Peyer's patch (tissue), 4 donors: ENCODE measurements around the gene CCND2. TPM values are rescaled to one million over a fixed set of nuclear protein-coding genes. Genes with fewer than 3 reads are reported as not detected.

Experiments used
- DNase-seq, 3 donors: peaks; one replicate each; pipeline ENCODE4 v3.0.0-alpha.2; 2017 to 2019
- H3K27ac ChIP-seq, 4 donors: fragments of 200-600 bp; sonication (generic); one replicate each; pipeline ENCODE4 v1.5.1; 2016 to 2019
- H3K27me3 ChIP-seq, 2 donors: fragments of 200-600 bp; sonication (generic); one replicate each; pipeline ENCODE4 v1.5.1; 2019
- H3K36me3 ChIP-seq, 3 donors: fragments of 200-600 bp; sonication (generic); one replicate each; pipeline ENCODE4 v1.5.1; 2016 to 2019
- H3K4me1 ChIP-seq, 4 donors: fragments of 200-600 bp; sonication (generic); one replicate each; pipeline ENCODE4 v1.5.1; 2016 to 2019
- H3K4me3 ChIP-seq, 4 donors: fragments of 200-600 bp; sonication (generic); 1 replicate in 3 of 4; 2 replicates in 1 of 4; pipeline ENCODE4 v1.5.1; 2016 to 2019; ENCODE audit warnings: mild to moderate bottlenecking in 1 of 4
- H3K9me3 ChIP-seq, 4 donors: fragments of 200-600 bp; sonication (generic); one replicate each; pipeline ENCODE4 v1.5.1; 2016 to 2019; ENCODE audit warnings: mild to moderate bottlenecking in 1 of 4
- POLR2A ChIP-seq, 2 donors: fragments of 450-650 bp; IDR thresholded peaks; one replicate each; pipeline ENCODE4 v1.5.1; 2017; ENCODE audit warnings: antibody characterized with exemption in 2 of 2, mild to moderate bottlenecking in 2 of 2, moderate library complexity in 2 of 2
- total RNA-seq, 4 donors: library from RNA; depleted of rRNA; stranded (reverse); fragments of >200 nt; gene quantifications; one replicate each; pipeline ENCODE4 v1.1.0, GENCODE V29; 2016
- TF ChIP-seq, protein P1 (sequence below), 6 experiments: fragments of 450-650 bp in 4 of 6; fragments of 200-600 bp in 2 of 6; sonication (generic) in 1 of 6; IDR thresholded peaks; one replicate each; pipeline ENCODE4 v1.5.1; 2017 to 2019; ENCODE audit warnings: antibody characterized with exemption in 6 of 6, mild to moderate bottlenecking in 3 of 6, moderate library complexity in 1 of 6

CCND2 gene
- total RNA-seq, 4 donors from 2014 or later = 72.0 to 162 (median 97.6) TPM

GRCh38 chr12:4272424-4273272 is 914 bp upstream of the CCND2 start:
- Histone ChIP-seq H3K4me3 (peak overlapping the region; percentile 55 to 89 (median 74)), H3K9me3 (no peaks in the 10 kb centered on the region), H3K27me3 (no peaks in the 10 kb centered on the region), H3K36me3 (no peaks in the 10 kb centered on the region), H3K4me1 (peaks cover 0 to 51% (median 8%) of the 10 kb centered on the region in 4 donors), H3K27ac (peak overlapping the region; percentile 89 to 96 (median 94))
- TF ChIP-seq POLR2A (IDR thresholded peaks at IDR 0.05) = peak in 1 of 2 donors; percentile 39
- TF ChIP-seq, protein P1, sequence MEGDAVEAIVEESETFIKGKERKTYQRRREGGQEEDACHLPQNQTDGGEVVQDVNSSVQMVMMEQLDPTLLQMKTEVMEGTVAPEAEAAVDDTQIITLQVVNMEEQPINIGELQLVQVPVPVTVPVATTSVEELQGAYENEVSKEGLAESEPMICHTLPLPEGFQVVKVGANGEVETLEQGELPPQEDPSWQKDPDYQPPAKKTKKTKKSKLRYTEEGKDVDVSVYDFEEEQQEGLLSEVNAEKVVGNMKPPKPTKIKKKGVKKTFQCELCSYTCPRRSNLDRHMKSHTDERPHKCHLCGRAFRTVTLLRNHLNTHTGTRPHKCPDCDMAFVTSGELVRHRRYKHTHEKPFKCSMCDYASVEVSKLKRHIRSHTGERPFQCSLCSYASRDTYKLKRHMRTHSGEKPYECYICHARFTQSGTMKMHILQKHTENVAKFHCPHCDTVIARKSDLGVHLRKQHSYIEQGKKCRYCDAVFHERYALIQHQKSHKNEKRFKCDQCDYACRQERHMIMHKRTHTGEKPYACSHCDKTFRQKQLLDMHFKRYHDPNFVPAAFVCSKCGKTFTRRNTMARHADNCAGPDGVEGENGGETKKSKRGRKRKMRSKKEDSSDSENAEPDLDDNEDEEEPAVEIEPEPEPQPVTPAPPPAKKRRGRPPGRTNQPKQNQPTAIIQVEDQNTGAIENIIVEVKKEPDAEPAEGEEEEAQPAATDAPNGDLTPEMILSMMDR (IDR thresholded peaks at IDR 0.05) = no peak
- peak; percentile 75 to 86 (median 79) for DNase-seq

DNA sequence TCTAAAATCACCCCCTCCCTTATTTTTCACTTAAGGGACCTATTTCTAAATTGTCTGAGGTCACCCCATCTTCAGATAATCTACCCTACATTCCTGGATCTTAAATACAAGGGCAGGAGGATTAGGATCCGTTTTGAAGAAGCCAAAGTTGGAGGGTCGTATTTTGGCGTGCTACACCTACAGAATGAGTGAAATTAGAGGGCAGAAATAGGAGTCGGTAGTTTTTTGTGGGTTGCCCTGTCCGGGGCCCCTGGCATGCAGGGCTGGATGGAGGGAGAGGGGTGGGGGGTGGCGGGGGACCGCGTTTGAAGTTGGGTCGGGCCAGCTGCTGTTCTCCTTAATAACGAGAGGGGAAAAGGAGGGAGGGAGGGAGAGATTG is 300 bp upstream of the CCND2 start:
- Histone ChIP-seq H3K36me3 (no peaks in the 10 kb centered on the region), H3K4me3 (peak overlapping the region; percentile 55 to 89 (median 74)), H3K27ac (peak overlapping the region; percentile 89 to 96 (median 94)), H3K9me3 (no peaks in the 10 kb centered on the region), H3K4me1 (peaks cover 0 to 57% (median 8%) of the 10 kb centered on the region in 4 donors), H3K27me3 (no peaks in the 10 kb centered on the region)
- TF ChIP-seq, protein P1 (IDR thresholded peaks at IDR 0.05) = no peak
- no peak for TF ChIP-seq POLR2A (IDR thresholded peaks at IDR 0.05)
- DNase-seq = no peak

GRCh38 chr12:4274396-4275015 is 944 bp downstream of the CCND2 start:
- Histone ChIP-seq H3K9me3 (no peaks in the 10 kb centered on the region), H3K36me3 (peaks cover 0 to 2% (median 0%) of the 10 kb centered on the region in 3 donors), H3K27ac (peak overlapping the region; percentile 89 to 96 (median 94)), H3K4me1 (peaks cover 0 to 69% (median 8%) of the 10 kb centered on the region in 4 donors), H3K27me3 (no peaks in the 10 kb centered on the region), H3K4me3 (peak overlapping the region; percentile 55 to 89 (median 74))
- no peak for TF ChIP-seq POLR2A (IDR thresholded peaks at IDR 0.05)
- TF ChIP-seq, protein P1 (IDR thresholded peaks at IDR 0.05) = no peak
- DNase-seq = peak; percentile 44 to 70 (median 65)

DNA sequence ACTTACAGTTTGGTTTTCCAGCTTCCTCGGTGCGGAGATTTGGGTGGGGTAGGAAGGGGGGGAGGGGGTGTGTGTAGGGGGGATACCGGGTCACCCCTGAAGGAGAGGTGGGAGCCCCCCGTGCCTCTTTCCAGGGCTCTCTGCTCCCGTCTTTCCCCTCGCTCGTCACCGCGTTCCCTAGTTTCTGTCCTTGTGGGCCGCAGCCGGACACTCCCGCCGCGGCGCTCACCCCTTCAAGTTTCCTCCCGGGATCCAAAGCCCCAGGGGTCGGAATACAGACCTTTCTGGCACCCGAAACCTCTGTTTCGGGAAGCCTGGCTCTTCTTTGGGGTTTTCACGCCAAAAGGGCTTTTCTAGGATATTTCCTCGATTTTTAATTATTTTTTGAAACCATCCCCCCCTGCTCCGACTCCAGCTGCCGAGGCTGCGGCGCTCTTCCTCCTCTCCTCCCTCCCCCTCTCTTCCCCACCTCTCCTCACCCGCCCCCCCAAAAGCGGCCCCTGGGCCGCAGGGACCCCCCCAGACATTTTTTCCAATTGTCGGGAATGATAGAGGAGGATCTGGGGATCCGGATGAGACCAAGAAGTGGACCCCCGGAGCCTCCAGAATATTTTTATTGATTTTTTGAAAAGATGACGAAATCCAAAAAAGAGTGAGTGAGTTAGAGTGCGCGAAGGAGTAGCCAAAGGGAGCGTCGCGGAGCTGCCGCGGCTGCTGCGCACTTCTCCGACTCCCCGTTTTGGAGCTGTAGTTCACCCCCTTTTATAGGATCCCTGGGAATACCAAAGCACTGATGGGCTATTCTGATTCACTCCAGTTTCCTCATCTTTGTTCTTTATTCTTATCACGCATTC is 1.7 kb downstream of the CCND2 start:
- peak in 1 of 3 donors; percentile 67 for DNase-seq
- peaks cover under 1 to 71% (median 10%) of the 10 kb centered on the region in 4 donors for H3K4me1 ChIP-seq
- peak overlapping the region; percentile 55 to 89 (median 74) for H3K4me3 ChIP-seq
- H3K27ac ChIP-seq = peak overlapping the region; percentile 89 to 96 (median 94)
- H3K9me3 ChIP-seq = no peaks in the 10 kb centered on the region
- H3K36me3 ChIP-seq = peaks cover 0 to 9% (median 0%) of the 10 kb centered on the region in 3 donors
- no peak for TF ChIP-seq POLR2A (IDR thresholded peaks at IDR 0.05)
- TF ChIP-seq, protein P1 (IDR thresholded peaks at IDR 0.05) = no peak
- H3K27me3 ChIP-seq = no peaks in the 10 kb centered on the region

DNA sequence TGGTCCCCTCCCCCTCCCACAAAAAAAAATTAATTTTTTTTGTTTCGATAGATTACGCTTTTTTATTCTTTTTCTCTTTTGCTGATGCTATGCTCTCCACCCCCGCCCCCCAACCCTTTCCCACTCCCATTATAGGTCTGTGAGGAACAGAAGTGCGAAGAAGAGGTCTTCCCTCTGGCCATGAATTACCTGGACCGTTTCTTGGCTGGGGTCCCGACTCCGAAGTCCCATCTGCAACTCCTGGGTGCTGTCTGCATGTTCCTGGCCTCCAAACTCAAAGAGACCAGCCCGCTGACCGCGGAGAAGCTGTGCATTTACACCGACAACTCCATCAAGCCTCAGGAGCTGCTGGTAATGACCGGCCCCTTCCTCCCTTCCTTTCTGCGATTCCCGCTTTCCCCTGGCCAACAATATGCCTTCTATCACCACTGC is 2.3 kb downstream of the CCND2 start:
- Histone ChIP-seq H3K4me3 (peak overlapping the region; percentile 55 to 89 (median 74)), H3K27ac (peak overlapping the region; percentile 89 to 96 (median 94)), H3K27me3 (no peaks in the 10 kb centered on the region), H3K4me1 (peaks cover 7 to 71% (median 13%) of the 10 kb centered on the region in 4 donors), H3K36me3 (peaks cover 0 to 13% (median 0%) of the 10 kb centered on the region in 3 donors), H3K9me3 (no peaks in the 10 kb centered on the region)
- no peak for TF ChIP-seq POLR2A (IDR thresholded peaks at IDR 0.05)
- TF ChIP-seq, protein P1 (IDR thresholded peaks at IDR 0.05) = no peak
- DNase-seq = peak in 1 of 3 donors; percentile 60
